HG03521 (cell line): ENCODE data around the gene TCF15.

Source experiments
- ATAC-seq: cut with Tn5 transposase; IDR thresholded peaks from one replicate; pipeline ENCODE4 v1.9.1; 2021; ENCODE audit warnings: mild to moderate bottlenecking, moderate library complexity; ENCODE audit not compliant: unreplicated experiment

TCF15 gene

DNA sequence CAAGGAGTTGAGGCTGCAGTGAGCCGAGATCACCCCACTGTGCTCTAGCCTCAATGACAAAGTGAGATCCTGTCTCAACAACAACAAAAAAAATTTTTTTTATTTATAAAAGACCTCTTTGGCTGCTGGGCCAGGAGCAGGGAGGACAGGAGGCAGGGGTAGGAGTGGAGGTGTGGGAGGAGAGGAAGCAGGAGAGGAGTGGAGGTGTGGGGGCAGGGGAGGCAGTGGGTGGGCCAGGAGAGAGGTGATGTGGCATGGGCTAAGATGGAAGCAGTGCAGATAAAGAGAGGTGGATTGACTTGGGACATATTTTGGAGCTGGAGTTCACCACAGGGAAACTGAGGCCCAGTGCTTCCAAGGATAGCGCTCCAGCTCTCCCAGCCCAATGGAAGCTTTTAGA lies 53.1 kb downstream of the TCF15 start:
- ATAC-seq = no peak

- ATAC-seq = no peak
Observed at GRCh38 chr20:555976-556385, 54.1 kb downstream of the TCF15 start.
